Hepatocyte (in vitro differentiated cells): Measurements from ENCODE around the gene SLC9B2. TPM values are rescaled to one million over a fixed set of nuclear protein-coding genes. Genes with fewer than 3 reads are reported as not detected.

Experiments used
- DNase-seq: peaks from one replicate; pipeline ENCODE4 v3.0.0-alpha.2; 2016; ENCODE audit warnings: low spot score
- H2AFZ ChIP-seq: fragments of 200-600 bp; sonication (generic); 2 replicates; pipeline ENCODE4 v1.6.0; 2016; ENCODE audit warnings: antibody characterized with exemption, mild to moderate bottlenecking
- H3K27ac ChIP-seq: fragments of 200-600 bp; sonication (generic); 2 replicates; pipeline ENCODE4 v1.5.1; 2016; ENCODE audit warnings: mild to moderate bottlenecking
- H3K27me3 ChIP-seq: fragments of 200-600 bp; sonication (generic); 2 replicates; pipeline ENCODE4 v1.6.1; 2016
- H3K36me3 ChIP-seq: fragments of 200-600 bp; sonication (generic); replicated peaks from 2 replicates; pipeline ENCODE4 v1.5.1; 2016; ENCODE audit warnings: low read depth; ENCODE audit not compliant: insufficient read depth
- H3K4me1 ChIP-seq: fragments of 200-600 bp; sonication (generic); 2 replicates; pipeline ENCODE4 v1.5.1; 2016; ENCODE audit warnings: mild to moderate bottlenecking, moderate library complexity; ENCODE audit not compliant: insufficient read depth
- H3K4me2 ChIP-seq: fragments of 200-600 bp; sonication (generic); 2 replicates; pipeline ENCODE4 v1.6.0; 2016
- H3K4me3 ChIP-seq: fragments of 200-600 bp; sonication (generic); 2 replicates; pipeline ENCODE4 v1.5.1; 2016; ENCODE audit warnings: mild to moderate bottlenecking
- H3K79me2 ChIP-seq: fragments of 200-600 bp; sonication (generic); 2 replicates; pipeline ENCODE4 v1.6.0; 2017; ENCODE audit warnings: mild to moderate bottlenecking
- H3K9me2 ChIP-seq: fragments of 200-600 bp; sonication (generic); replicated peaks from 2 replicates; pipeline ENCODE4 v1.6.0; 2017; ENCODE audit warnings: mild to moderate bottlenecking; ENCODE audit not compliant: insufficient read depth
- H3K9me3 ChIP-seq: fragments of 200-600 bp; sonication (generic); 2 replicates; pipeline ENCODE4 v1.5.1; 2016; ENCODE audit warnings: low read depth, mild to moderate bottlenecking
- H4K20me1 ChIP-seq: fragments of 200-600 bp; sonication (generic); 2 replicates; pipeline ENCODE4 v1.6.0; 2016; ENCODE audit warnings: mild to moderate bottlenecking; ENCODE audit not compliant: insufficient read depth, poor library complexity, severe bottlenecking
- EZH2 ChIP-seq: fragments of 200-600 bp; sonication (generic); IDR thresholded peaks from 2 replicates; pipeline ENCODE4 v1.6.1; 2016; ENCODE audit warnings: antibody characterized with exemption, mild to moderate bottlenecking, borderline replicate concordance
- EZH2phosphoT487 ChIP-seq: fragments of 200-600 bp; sonication (generic); IDR thresholded peaks from one replicate; pipeline ENCODE4 v1.6.1; 2018; ENCODE audit warnings: antibody characterized with exemption, mild to moderate bottlenecking, low read depth, moderate library complexity; ENCODE audit not compliant: unreplicated experiment, severe bottlenecking
- WGBS: methylation state at CpG from one replicate; pipeline ENCODE4 v1.1.6; 2016; ENCODE audit warnings: low lambda C conversion rate; ENCODE audit errors: missing lambda C conversion rate; 5-methylcytosine and 5-hydroxymethylcytosine counted together
- polyA plus RNA-seq: library from polyadenylated mRNA; unstranded; fragments of >200 nt; fragmentation: Nextera tagmentation; extraction: Ambion mirVana; gene quantifications from 2 replicates; pipeline ENCODE4 v1.2.1, GENCODE V29; 2016
- total RNA-seq: library from RNA; depleted of rRNA; stranded (reverse); fragments of >200 nt; gene quantifications from 2 replicates; pipeline ENCODE4 v1.2.3, GENCODE V29; 2014
- TF ChIP-seq, protein P1 (sequence below): fragments of 200-600 bp; sonication (generic); IDR thresholded peaks from 2 replicates; pipeline ENCODE4 v1.5.1; 2016; ENCODE audit warnings: antibody characterized with exemption, mild to moderate bottlenecking; ENCODE audit not compliant: poor library complexity

The SLC9B2 gene
- total and polyA plus RNA-seq, 2 experiments from 2014 or later = 13.8 to 20.5 TPM

- no peaks in the 10 kb centered on the region for H4K20me1 ChIP-seq
- no peak overlapping the region for H3K27ac ChIP-seq
- no peak for TF ChIP-seq EZH2phosphoT487
- TF ChIP-seq, protein P1, sequence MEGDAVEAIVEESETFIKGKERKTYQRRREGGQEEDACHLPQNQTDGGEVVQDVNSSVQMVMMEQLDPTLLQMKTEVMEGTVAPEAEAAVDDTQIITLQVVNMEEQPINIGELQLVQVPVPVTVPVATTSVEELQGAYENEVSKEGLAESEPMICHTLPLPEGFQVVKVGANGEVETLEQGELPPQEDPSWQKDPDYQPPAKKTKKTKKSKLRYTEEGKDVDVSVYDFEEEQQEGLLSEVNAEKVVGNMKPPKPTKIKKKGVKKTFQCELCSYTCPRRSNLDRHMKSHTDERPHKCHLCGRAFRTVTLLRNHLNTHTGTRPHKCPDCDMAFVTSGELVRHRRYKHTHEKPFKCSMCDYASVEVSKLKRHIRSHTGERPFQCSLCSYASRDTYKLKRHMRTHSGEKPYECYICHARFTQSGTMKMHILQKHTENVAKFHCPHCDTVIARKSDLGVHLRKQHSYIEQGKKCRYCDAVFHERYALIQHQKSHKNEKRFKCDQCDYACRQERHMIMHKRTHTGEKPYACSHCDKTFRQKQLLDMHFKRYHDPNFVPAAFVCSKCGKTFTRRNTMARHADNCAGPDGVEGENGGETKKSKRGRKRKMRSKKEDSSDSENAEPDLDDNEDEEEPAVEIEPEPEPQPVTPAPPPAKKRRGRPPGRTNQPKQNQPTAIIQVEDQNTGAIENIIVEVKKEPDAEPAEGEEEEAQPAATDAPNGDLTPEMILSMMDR = no peak
- TF ChIP-seq EZH2 = no peak
- no peak overlapping the region for H2AFZ ChIP-seq
- H3K27me3 ChIP-seq = no peaks in the 10 kb centered on the region
- no peaks in the 10 kb centered on the region for H3K4me1 ChIP-seq
- no peaks in the 10 kb centered on the region for H3K36me3 ChIP-seq
- WGBS = 91% methylated on average over 2 of the region's 2 CpGs
- no peak overlapping the region for H3K4me3 ChIP-seq
- DNase-seq = no peak
- H3K79me2 ChIP-seq = peaks cover 3% of the 10 kb centered on the region
- no peaks in the 10 kb centered on the region for H3K9me2 ChIP-seq
- H3K4me2 ChIP-seq = no peak overlapping the region
- no peaks in the 10 kb centered on the region for H3K9me3 ChIP-seq
Measured at GRCh38 chr4:103089481-103089880, 12.9 kb upstream of the SLC9B2 start.

DNA sequence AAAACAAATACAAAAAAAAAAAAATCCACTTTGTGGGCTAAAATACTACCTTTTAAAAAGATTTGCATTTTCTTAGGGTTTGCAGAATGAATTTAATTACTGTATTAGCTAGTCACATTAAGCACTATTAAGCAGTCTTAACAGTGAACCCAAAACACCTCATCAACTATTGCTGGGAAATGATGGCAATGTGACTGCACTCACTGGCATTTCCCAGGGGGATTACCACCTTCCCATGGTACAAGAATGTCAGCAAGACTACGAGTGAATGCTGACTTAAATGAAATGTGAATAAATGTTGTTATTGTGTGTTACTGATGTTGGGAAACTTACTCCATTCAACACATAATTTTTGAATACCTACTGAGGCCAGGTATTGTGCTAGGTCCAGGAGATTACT lies 10.0 kb upstream of the SLC9B2 start:
- TF ChIP-seq EZH2phosphoT487 (no peak), EZH2 (no peak)
- TF ChIP-seq, protein P1 = no peak
- Histone ChIP-seq H3K4me1 (no peaks in the 10 kb centered on the region), H3K27me3 (no peaks in the 10 kb centered on the region), H3K9me2 (no peaks in the 10 kb centered on the region), H3K4me3 (no peak overlapping the region), H3K4me2 (no peak overlapping the region), H3K9me3 (no peaks in the 10 kb centered on the region), H3K27ac (no peak overlapping the region), H3K36me3 (no peaks in the 10 kb centered on the region), H4K20me1 (no peaks in the 10 kb centered on the region), H3K79me2 (no peaks in the 10 kb centered on the region), H2AFZ (no peak overlapping the region)
- WGBS = 77% methylated on average over 1 of the region's 1 CpG
- no peak for DNase-seq

DNA sequence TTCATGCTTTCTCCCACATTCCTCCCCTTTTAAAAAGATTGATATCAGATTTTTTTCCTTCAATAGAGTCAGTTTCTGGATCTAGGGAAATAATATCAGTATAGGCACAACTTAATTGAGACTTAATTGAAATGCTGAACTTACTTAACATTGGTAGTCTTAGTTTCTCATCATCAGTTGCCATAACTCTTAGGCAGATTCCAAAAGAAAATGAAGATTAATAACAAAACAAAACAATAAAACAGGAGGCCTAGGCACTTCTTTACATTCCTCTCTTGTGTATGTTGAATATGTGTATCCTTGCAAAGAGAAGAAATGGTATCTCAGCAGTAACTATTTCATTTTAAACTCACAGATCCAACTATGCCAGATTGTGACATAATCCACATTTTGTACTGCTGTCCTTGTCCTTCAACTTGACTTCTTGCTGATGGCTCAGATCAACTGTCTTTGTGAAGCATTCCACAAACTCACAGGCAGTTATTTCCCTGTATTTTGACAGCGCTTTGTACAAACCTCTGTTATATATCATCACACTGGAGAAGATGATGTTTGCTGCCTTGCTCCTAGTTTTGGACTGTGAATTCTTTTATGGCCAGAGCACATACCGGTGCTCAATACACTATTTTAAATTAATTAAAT lies 9.1 kb upstream of the SLC9B2 start:
- Histone ChIP-seq H3K4me3 (no peak overlapping the region), H3K9me3 (no peaks in the 10 kb centered on the region), H3K79me2 (no peaks in the 10 kb centered on the region), H3K36me3 (no peaks in the 10 kb centered on the region), H2AFZ (no peak overlapping the region), H4K20me1 (no peaks in the 10 kb centered on the region), H3K27ac (no peak overlapping the region), H3K27me3 (no peaks in the 10 kb centered on the region), H3K9me2 (no peaks in the 10 kb centered on the region), H3K4me2 (no peak overlapping the region), H3K4me1 (no peaks in the 10 kb centered on the region)
- 93% methylated on average over 2 of the region's 2 CpGs for WGBS
- DNase-seq = no peak
- no peak for TF ChIP-seq EZH2
- TF ChIP-seq, protein P1 = no peak
- TF ChIP-seq EZH2phosphoT487 = no peak

DNA sequence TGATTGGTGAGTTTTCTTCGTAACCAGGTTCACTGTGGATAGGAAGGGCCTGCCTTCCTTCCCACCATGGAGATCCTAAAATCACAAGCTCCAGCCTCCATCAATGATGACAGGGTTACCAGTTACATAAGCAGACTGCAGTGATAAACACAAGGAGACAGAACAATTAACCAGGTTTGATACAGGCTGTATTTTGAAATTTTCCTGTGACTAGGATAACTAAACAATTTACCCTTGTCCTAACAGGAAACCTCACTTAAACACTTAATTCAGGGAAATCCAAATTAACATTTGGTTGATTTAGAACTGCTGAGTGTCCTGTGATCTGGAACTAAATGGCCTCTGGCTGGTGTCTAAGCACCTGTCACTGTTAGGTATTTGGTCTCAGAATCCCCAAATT lies 3.1 kb upstream of the SLC9B2 start:
- Histone ChIP-seq H2AFZ (no peak overlapping the region), H3K9me2 (no peaks in the 10 kb centered on the region), H3K79me2 (peaks cover 1% of the 10 kb centered on the region), H3K4me1 (peaks cover 8% of the 10 kb centered on the region), H3K9me3 (no peaks in the 10 kb centered on the region), H3K4me2 (no peak overlapping the region), H3K36me3 (no peaks in the 10 kb centered on the region), H3K27me3 (no peaks in the 10 kb centered on the region), H3K4me3 (no peak overlapping the region), H3K27ac (no peak overlapping the region), H4K20me1 (no peaks in the 10 kb centered on the region)
- TF ChIP-seq EZH2phosphoT487 = no peak
- no peak for TF ChIP-seq EZH2
- TF ChIP-seq, protein P1 = no peak
- 100% methylated on average over 1 of the region's 1 CpG for WGBS
- no peak for DNase-seq
